Immature natural killer cell (primary cell): ENCODE results near the gene PLG. TPM values are rescaled to one million over a fixed set of nuclear protein-coding genes. Genes with fewer than 3 reads are reported as not detected.
"Not testable (repeated sequence)": the region's sequence is repeated elsewhere in the genome, so short reads cannot be mapped to it uniquely, and the experiment has no call there.

Experiments used
- DNase-seq, 3 donors: peaks; one replicate each; pipeline ENCODE4 v3.0.0; 2022; ENCODE audit warnings: mixed read lengths in 1 of 3
- H3K27ac Mint-ChIP-seq, 6 donors: one replicate each; pipeline ENCODE4 v1.8.0; 2020; ENCODE audit warnings: mixed read lengths in 6 of 6, mild to moderate bottlenecking in 5 of 6, inconsistent platforms in 4 of 6, moderate library complexity in 3 of 6
- H3K27me3 Mint-ChIP-seq, 3 donors: one replicate each; pipeline ENCODE4 v1.8.0; 2020 to 2021; ENCODE audit warnings: low read depth in 3 of 3, mild to moderate bottlenecking in 3 of 3, mixed read lengths in 3 of 3, moderate library complexity in 3 of 3, inconsistent platforms in 1 of 3
- H3K36me3 Mint-ChIP-seq, 3 donors: one replicate each; pipeline ENCODE4 v1.8.0; 2020; ENCODE audit warnings: mixed read lengths in 3 of 3, inconsistent platforms in 2 of 3, mild to moderate bottlenecking in 2 of 3
- H3K4me1 Mint-ChIP-seq, 2 donors: one replicate each; pipeline ENCODE4 v1.8.0; 2020; ENCODE audit warnings: inconsistent platforms in 2 of 2, mild to moderate bottlenecking in 2 of 2, mixed read lengths in 2 of 2, moderate library complexity in 1 of 2
- H3K4me3 Mint-ChIP-seq, 5 donors: one replicate each; pipeline ENCODE4 v1.8.0; 2020; ENCODE audit warnings: mild to moderate bottlenecking in 5 of 5, mixed read lengths in 5 of 5, inconsistent platforms in 3 of 5, moderate library complexity in 3 of 5
- H3K9me3 Mint-ChIP-seq, 6 donors: one replicate each; pipeline ENCODE4 v1.8.0; 2020; ENCODE audit warnings: mild to moderate bottlenecking in 6 of 6, mixed read lengths in 6 of 6, inconsistent platforms in 4 of 6, moderate library complexity in 3 of 6
- polyA plus RNA-seq, 3 donors: library from polyadenylated mRNA; unstranded; fragments of 300-500 nt; fragmentation: Illumina TruSeq; gene quantifications; one replicate each; pipeline ENCODE4 v1.2.3, GENCODE V29; 2021

The PLG gene
- not detected for polyA plus RNA-seq

GRCh38 chr6:160701918-160702680 is at the start of gene PLG:
Gene PLG (plus strand): TSS chr6:160702244. CDS start chr6:160702305, 61 bp downstream.
- H3K9me3 Mint-ChIP-seq, H3K27ac Mint-ChIP-seq, H3K4me1 Mint-ChIP-seq, H3K36me3 Mint-ChIP-seq, DNase-seq, H3K27me3 Mint-ChIP-seq, H3K4me3 Mint-ChIP-seq: not testable (repeated sequence)

GRCh38 chr6:160659562-160659961 is 42.5 kb upstream of the PLG start:
- Mint-ChIP-seq H3K27me3 (peaks cover 0 to 11% (median 0%) of the 10 kb centered on the region in 3 donors), H3K4me3 (no peak overlapping the region), H3K4me1 (no peaks in the 10 kb centered on the region), H3K9me3 (peaks cover 0 to 5% (median 0%) of the 10 kb centered on the region in 6 donors), H3K36me3 (peaks cover 0 to 3% (median 0%) of the 10 kb centered on the region in 3 donors), H3K27ac (no peak overlapping the region)
- no peak for DNase-seq

GRCh38 chr6:160661216-160661615 is 40.8 kb upstream of the PLG start:
- no peak for DNase-seq
- peaks cover 0 to 9% (median 0%) of the 10 kb centered on the region in 3 donors for H3K27me3 Mint-ChIP-seq
- no peaks in the 10 kb centered on the region for H3K4me1 Mint-ChIP-seq
- peaks cover 0 to 3% (median 0%) of the 10 kb centered on the region in 3 donors for H3K36me3 Mint-ChIP-seq
- no peak overlapping the region for H3K4me3 Mint-ChIP-seq
- peaks cover 0 to 5% (median 0%) of the 10 kb centered on the region in 6 donors for H3K9me3 Mint-ChIP-seq
- no peak overlapping the region for H3K27ac Mint-ChIP-seq

- Mint-ChIP-seq H3K4me1 (no peaks in the 10 kb centered on the region), H3K27me3 (peaks cover 0 to 9% (median 0%) of the 10 kb centered on the region in 3 donors), H3K36me3 (peaks cover 0 to 3% (median 0%) of the 10 kb centered on the region in 3 donors), H3K4me3 (no peak overlapping the region), H3K27ac (no peak overlapping the region), H3K9me3 (no peaks in the 10 kb centered on the region)
- DNase-seq: no peak
These were observed 39.6 kb upstream of the PLG start for GRCh38 chr6:160662429-160662828.

GRCh38 chr6:160662842-160663241 is 39.2 kb upstream of the PLG start:
- peaks cover 0 to 9% (median 0%) of the 10 kb centered on the region in 3 donors for H3K27me3 Mint-ChIP-seq

GRCh38 chr6:160664198-160664597 is 37.8 kb upstream of the PLG start, which contains the start of gene LPA:
Gene LPA (minus strand): TSS chr6:160664275. CDS start chr6:160664214, 61 bp downstream.
- H3K4me3 Mint-ChIP-seq, H3K4me1 Mint-ChIP-seq, H3K36me3 Mint-ChIP-seq, H3K27me3 Mint-ChIP-seq, H3K9me3 Mint-ChIP-seq, H3K27ac Mint-ChIP-seq, DNase-seq: not testable (repeated sequence)

More at GRCh38 chr6:160662842-160663241, 39.2 kb upstream of the PLG start:
- Mint-ChIP-seq H3K36me3 (peaks cover 0 to under 1% (median 0%) of the 10 kb centered on the region in 3 donors), H3K4me1 (no peaks in the 10 kb centered on the region), H3K4me3 (no peak overlapping the region), H3K9me3 (no peaks in the 10 kb centered on the region), H3K27ac (no peak overlapping the region)
- DNase-seq: no peak

- peak in 1 of 3 donors; percentile 6 for DNase-seq
- Mint-ChIP-seq H3K4me3 (no peak overlapping the region), H3K4me1 (no peaks in the 10 kb centered on the region), H3K9me3 (no peaks in the 10 kb centered on the region), H3K36me3 (no peaks in the 10 kb centered on the region), H3K27ac (no peak overlapping the region), H3K27me3 (peaks cover 0 to 5% (median 0%) of the 10 kb centered on the region in 3 donors)
These were observed 34.2 kb upstream of the PLG start for GRCh38 chr6:160667639-160668481.

GRCh38 chr6:160668589-160668988 is 33.5 kb upstream of the PLG start:
- no peak overlapping the region for H3K4me3 Mint-ChIP-seq
- no peak for DNase-seq
- H3K36me3 Mint-ChIP-seq: no peaks in the 10 kb centered on the region
- H3K9me3 Mint-ChIP-seq: peaks cover 0 to 3% (median 0%) of the 10 kb centered on the region in 6 donors
- H3K27ac Mint-ChIP-seq: no peak overlapping the region
- no peaks in the 10 kb centered on the region for H3K4me1 Mint-ChIP-seq
- H3K27me3 Mint-ChIP-seq: peaks cover 0 to 2% (median 0%) of the 10 kb centered on the region in 3 donors

- H3K4me1 Mint-ChIP-seq, H3K9me3 Mint-ChIP-seq, H3K27ac Mint-ChIP-seq, H3K36me3 Mint-ChIP-seq, DNase-seq, H3K27me3 Mint-ChIP-seq, H3K4me3 Mint-ChIP-seq: not testable (repeated sequence)
These were observed 25.6 kb upstream of the PLG start for GRCh38 chr6:160676418-160676817.

GRCh38 chr6:160678230-160678629 is 23.8 kb upstream of the PLG start:
- Mint-ChIP-seq H3K4me1 (no peaks in the 10 kb centered on the region), H3K36me3 (no peaks in the 10 kb centered on the region), H3K9me3 (peaks cover 0 to 3% (median 0%) of the 10 kb centered on the region in 6 donors), H3K27ac (no peak overlapping the region), H3K27me3 (peaks cover 0 to 4% (median 1%) of the 10 kb centered on the region in 3 donors), H3K4me3 (no peak overlapping the region)
- DNase-seq: no peak

GRCh38 chr6:160678744-160679401 is 23.2 kb upstream of the PLG start:
- no peak overlapping the region for H3K4me3 Mint-ChIP-seq
- H3K36me3 Mint-ChIP-seq: no peaks in the 10 kb centered on the region
- no peak overlapping the region for H3K27ac Mint-ChIP-seq
- H3K9me3 Mint-ChIP-seq: peaks cover 0 to 2% (median 0%) of the 10 kb centered on the region in 6 donors
- no peaks in the 10 kb centered on the region for H3K4me1 Mint-ChIP-seq
- peaks cover 0 to 4% (median 1%) of the 10 kb centered on the region in 3 donors for H3K27me3 Mint-ChIP-seq
- no peak for DNase-seq

- Mint-ChIP-seq H3K36me3 (no peaks in the 10 kb centered on the region), H3K4me3 (no peak overlapping the region)
These were observed 22.7 kb upstream of the PLG start for GRCh38 chr6:160679402-160679769.

GRCh38 chr6:160685101-160685761 is 16.8 kb upstream of the PLG start:
- H3K27ac Mint-ChIP-seq, H3K27me3 Mint-ChIP-seq, H3K9me3 Mint-ChIP-seq, DNase-seq, H3K4me3 Mint-ChIP-seq, H3K36me3 Mint-ChIP-seq, H3K4me1 Mint-ChIP-seq: not testable (repeated sequence)

More at GRCh38 chr6:160679402-160679769, 22.7 kb upstream of the PLG start:
- Mint-ChIP-seq H3K4me1 (no peaks in the 10 kb centered on the region), H3K9me3 (peaks cover 0 to 2% (median 0%) of the 10 kb centered on the region in 6 donors), H3K27ac (no peak overlapping the region), H3K27me3 (peaks cover 0 to 4% (median 1%) of the 10 kb centered on the region in 3 donors)
- DNase-seq: no peak
